ENCODE results near the gene PWWP3B.

- TF ChIP-seq CTCF (IDR thresholded peaks at IDR 0.05; ENCODE audit: poor library complexity, severe bottlenecking), result no peak
- TF ChIP-seq POLR2AphosphoS5 (IDR thresholded peaks at IDR 0.05), result no peak
- no peak for TF ChIP-seq SMC3 (conservative IDR thresholded peaks at IDR 0.05; ENCODE audit: poor library complexity)
- no peak for TF ChIP-seq RAD21 (conservative IDR thresholded peaks at IDR 0.05)
- no peak for TF ChIP-seq MXI1 (conservative IDR thresholded peaks at IDR 0.05; ENCODE audit: poor library complexity, severe bottlenecking)
- TF ChIP-seq EZH2 (IDR thresholded peaks at IDR 0.05; ENCODE audit: borderline replicate concordance, insufficient read depth, low read length, poor library complexity, severe bottlenecking), result no peak
Measured at GRCh38 chrX:106144755-106145639, 23.1 kb upstream of the PWWP3B start.

Data from neural cell (in vitro differentiated cells).